Globus pallidus (tissue), 1 donor: ENCODE results near the gene CCDC191.

Source experiments
- DNase-seq: peaks from one replicate; pipeline ENCODE4 v3.0.0-alpha.2; 2015; ENCODE audit warnings: low spot score

CCDC191 gene

GRCh38 chr3:114056130-114057010 is at the start of gene CCDC191, which contains the start of gene QTRT2:
Gene CCDC191 (minus strand): TSS chr3:114056526. CDS start chr3:114056466, 60 bp downstream.
Gene QTRT2 (plus strand): TSS chr3:114056737. CDS start chr3:114065258, 8,521 bp downstream.
- peak; percentile 99 for DNase-seq

- no peak for DNase-seq
These were observed 48.1 kb upstream of the CCDC191 start for GRCh38 chr3:114104414-114104813.

GRCh38 chr3:114103858-114104257 is 47.5 kb upstream of the CCDC191 start:
- no peak for DNase-seq

- no peak for DNase-seq
These were observed 46.9 kb upstream of the CCDC191 start for GRCh38 chr3:114103181-114103580.

GRCh38 chr3:114101101-114101500 is 44.8 kb upstream of the CCDC191 start:
- DNase-seq: no peak

- DNase-seq: no peak
These were observed 39.5 kb upstream of the CCDC191 start for GRCh38 chr3:114095796-114096195.

- DNase-seq: no peak
These were observed 37.3 kb upstream of the CCDC191 start for GRCh38 chr3:114093596-114093995.

- DNase-seq: no peak
These were observed 36.7 kb upstream of the CCDC191 start for GRCh38 chr3:114093016-114093380.

- DNase-seq: no peak
These were observed 36.1 kb upstream of the CCDC191 start for GRCh38 chr3:114092151-114093015.

GRCh38 chr3:114089675-114090074 is 33.3 kb upstream of the CCDC191 start:
- DNase-seq: no peak

- no peak for DNase-seq
These were observed 30.0 kb upstream of the CCDC191 start for GRCh38 chr3:114086356-114086755.

- no peak for DNase-seq
These were observed 26.8 kb upstream of the CCDC191 start for GRCh38 chr3:114083112-114083511.

- no peak for DNase-seq
These were observed 24.7 kb upstream of the CCDC191 start for GRCh38 chr3:114081037-114081436.

- DNase-seq: no peak
These were observed 23.9 kb upstream of the CCDC191 start for GRCh38 chr3:114080201-114080600.

GRCh38 chr3:114079761-114080160 is 23.4 kb upstream of the CCDC191 start:
- DNase-seq: no peak

GRCh38 chr3:114078126-114078525 is 21.8 kb upstream of the CCDC191 start:
- DNase-seq: no peak

- DNase-seq: no peak
These were observed 20.4 kb upstream of the CCDC191 start for GRCh38 chr3:114076711-114077110.

GRCh38 chr3:114071786-114072185 is 15.5 kb upstream of the CCDC191 start:
- no peak for DNase-seq

GRCh38 chr3:114068336-114068735 is 12.0 kb upstream of the CCDC191 start:
- DNase-seq: no peak

GRCh38 chr3:114067804-114068203 is 11.5 kb upstream of the CCDC191 start:
- no peak for DNase-seq

GRCh38 chr3:114060906-114061655 is 4.8 kb upstream of the CCDC191 start:
- DNase-seq: no peak

- no peak for DNase-seq
These were observed 2.3 kb upstream of the CCDC191 start for GRCh38 chr3:114058646-114059045.
